Gastrocnemius medialis (tissue), 4 donors: Measurements from ENCODE around the gene VAPA.

ENCODE experiments used
- CTCF ChIP-seq, 5 experiments: fragments of 450-650 bp in 3 of 5; fragments of 200-600 bp in 2 of 5; sonication (generic) in 2 of 5; IDR thresholded peaks in 4 of 5; conservative IDR thresholded peaks in 1 of 5; 1 replicate in 4 of 5; 2 replicates in 1 of 5; pipeline ENCODE4 v1.5.1; 2016 to 2019; ENCODE audit warnings: antibody characterized with exemption in 5 of 5, mild to moderate bottlenecking in 3 of 5, moderate library complexity in 3 of 5
- POLR2A ChIP-seq, 2 donors: fragments of 450-650 bp; IDR thresholded peaks; one replicate each; pipeline ENCODE4 v1.6.1; 2017; ENCODE audit warnings: antibody characterized with exemption in 2 of 2, mild to moderate bottlenecking in 2 of 2, moderate library complexity in 2 of 2

- TF ChIP-seq CTCF (IDR thresholded peaks at IDR 0.05 in 4 of 5, conservative IDR thresholded peaks at IDR 0.05 in 1 of 5) (no peak), POLR2A (IDR thresholded peaks at IDR 0.05) (no peak)
Observed at GRCh38 chr18:9994701-9995235, 81.0 kb downstream of the VAPA start.
